ENCODE measurements around the gene WDR36. TPM values are rescaled to one million over a fixed set of nuclear protein-coding genes. Genes with fewer than 3 reads are reported as not detected.

Gene WDR36
- total and polyA plus RNA-seq, 9 of the 15 experiments (the other 6 are each of a cell fraction or from before 2014, with no cell fraction given) = 25.7 to 68.0 (median 41.5) TPM

GRCh38 chr5:111120911-111121310 is 28.8 kb downstream of the WDR36 start:
- Histone ChIP-seq H4K20me1 (replicated peaks; ENCODE audit: control insufficient read depth, insufficient read depth, low read length) (no peaks in the 10 kb centered on the region), H3K9me1 (ENCODE audit: control insufficient read depth, insufficient read depth, low read length) (no peaks in the 10 kb centered on the region), H3K79me2 (ENCODE audit: control insufficient read depth, insufficient read depth, low read length) (no peaks in the 10 kb centered on the region), H3K4me2 (ENCODE audit: insufficient read depth, low read length) (no peak overlapping the region), H3K4me3 (no peak overlapping the region), H3K27me3 (ENCODE audit: control insufficient read depth in 2 of 2, insufficient read depth in 2 of 2, low read length in 2 of 2) (no peaks in the 10 kb centered on the region), H3K4me1 (replicated peaks in 1 of 2; ENCODE audit: control insufficient read depth in 2 of 2, insufficient read depth in 2 of 2, low read length in 2 of 2) (no peaks in the 10 kb centered on the region), H3K36me3 (ENCODE audit: control insufficient read depth, insufficient read depth, low read length) (peaks cover 95% of the 10 kb centered on the region), H3K27ac (ENCODE audit: extremely low read depth, low read depth, low read length) (no peak overlapping the region), H3K9ac (ENCODE audit: insufficient read depth in 1 of 2, low read depth in 2 of 2, low read length in 2 of 2) (no peak overlapping the region), H3K9me3 (replicated peaks; ENCODE audit: control insufficient read depth, insufficient read depth, low read depth, low read length) (no peaks in the 10 kb centered on the region), H2AFZ (ENCODE audit: low read depth, low read length) (no peak overlapping the region)
- ChIA-PET CTCF (ENCODE audit: low intra/inter-chr PET ratio) (no interaction called here), POLR2A (no interaction called here)
- ATAC-seq (no peak), FAIRE-seq (no peak), DNase-seq (ENCODE audit: extremely low read depth in 1 of 4, low spot score in 3 of 4) (no peak)
- 100% methylated on average over 1 of the region's 2 CpGs for WGBS (ENCODE audit: insufficient coverage, low coverage, missing lambda C conversion rate)
- in situ Hi-C loops (cut with MboI) = loop anchor here (25.0 kb wide), 1 partner anchor 384 kb away; the partner anchor contains the start of genes SLC25A46 and TMEM232
- intact Hi-C loops (cut with micrococcal nuclease) = no loop called here
- BruUV-seq (replicated peaks) = no TSS peak
- no peak for TF ChIP-seq ZNF79 (CRISPR knock-in tag; IDR thresholded peaks at IDR 0.05; ENCODE audit: low read depth)
- TF ChIP-seq POU5F1 (IDR thresholded peaks at IDR 0.05; ENCODE audit: borderline replicate concordance, low read depth, low read length, partially characterized antibody) = no peak
- no peak for TF ChIP-seq TOE1 (IDR thresholded peaks at IDR 0.05; ENCODE audit: borderline replicate concordance)
- no peak for TF ChIP-seq TOE1 (CRISPR knock-in tag; IDR thresholded peaks at IDR 0.05; ENCODE audit: borderline replicate concordance, low read depth)
- TF ChIP-seq MEF2A (IDR thresholded peaks at IDR 0.05; ENCODE audit: control insufficient read depth, low read depth, low read length) = no peak
- no peak for TF ChIP-seq PHTF2 (CRISPR knock-in tag; IDR thresholded peaks at IDR 0.05)
- no peak for TF ChIP-seq SIN3B (IDR thresholded peaks at IDR 0.05; ENCODE audit: low read depth)
- TF ChIP-seq FOXJ2 (tag; IDR thresholded peaks at IDR 0.05) = no peak
- TF ChIP-seq PBX2 (CRISPR knock-in tag; IDR thresholded peaks at IDR 0.05; ENCODE audit: low read depth) = no peak
- no peak for TF ChIP-seq PBX2 (tag; conservative IDR thresholded peaks at IDR 0.05; ENCODE audit: low read depth)
- no peak for TF ChIP-seq GTF2F1 (IDR thresholded peaks at IDR 0.05; ENCODE audit: low read depth, low read length)
- no peak for TF ChIP-seq NFIC (IDR thresholded peaks at IDR 0.05)
- no peak for TF ChIP-seq MAFF (IDR thresholded peaks at IDR 0.05; ENCODE audit: low read length)
- TF ChIP-seq XRCC4 (IDR thresholded peaks at IDR 0.05; ENCODE audit: extremely low read depth, insufficient read depth, insufficient read length) = no peak
- no peak for TF ChIP-seq TFE3 (CRISPR knock-in tag; IDR thresholded peaks at IDR 0.05)
- TF ChIP-seq ZNF41 (CRISPR knock-in tag; conservative IDR thresholded peaks at IDR 0.05) = no peak
- TF ChIP-seq CTCF (IDR thresholded peaks at IDR 0.05 in 2 of 3, conservative IDR thresholded peaks at IDR 0.05 in 1 of 3; ENCODE audit: insufficient read depth in 2 of 3, low read depth in 1 of 3, low read length in 3 of 3) = no peak
- TF ChIP-seq FUS (optimal IDR thresholded peaks at IDR 0.05; ENCODE audit: low read depth, low read length) = no peak
